GM12891 (cell line): ENCODE data around the gene APOBEC4.

ENCODE experiments used
- PAX5 ChIP-seq: IDR thresholded peaks from 2 replicates; pipeline ENCODE4 v1.6.1; 2011; ENCODE audit warnings: low read length, moderate library complexity, mild to moderate bottlenecking; ENCODE audit not compliant: insufficient read depth, severe bottlenecking
- POLR2A ChIP-seq: IDR thresholded peaks from 2 replicates; pipeline ENCODE4 v1.6.1; 2011; ENCODE audit warnings: low read depth, low read length, control low read depth
- POLR2AphosphoS5 ChIP-seq: IDR thresholded peaks from 2 replicates; pipeline ENCODE4 v1.6.1; 2011; ENCODE audit warnings: low read depth, low read length, control low read depth
- POU2F2 ChIP-seq: IDR thresholded peaks from 2 replicates; pipeline ENCODE4 v1.6.1; 2011; ENCODE audit warnings: low read depth, mild to moderate bottlenecking, control low read depth, low read length, moderate library complexity
- TAF1 ChIP-seq: IDR thresholded peaks from 2 replicates; pipeline ENCODE4 v1.6.1; 2011; ENCODE audit warnings: low read depth, low read length, control low read depth

GRCh38 chr1:183620311-183620710 is 32.8 kb downstream of the APOBEC4 start:
- TF ChIP-seq POLR2A, result no peak
- no peak for TF ChIP-seq POU2F2
- no peak for TF ChIP-seq POLR2AphosphoS5
- no peak for TF ChIP-seq TAF1
- TF ChIP-seq PAX5, result no peak
